HFF-Myc (cell line): ENCODE measurements around the gene CTPS2.
A peak's percentile ranks its signal among the peaks of the same experiment; 100 is the strongest.

Source experiments
- DNase-seq: peaks from one replicate; pipeline ENCODE4 v3.0.0-alpha.2; 2011; ENCODE audit warnings: low read depth; ENCODE audit errors: extremely low read depth
- H3K4me3 ChIP-seq: replicated peaks from 2 replicates; pipeline ENCODE4 v1.5.1; 2011; ENCODE audit warnings: low read depth, mild to moderate bottlenecking, control low read depth, low read length
- CTCF ChIP-seq: IDR thresholded peaks from 2 replicates; pipeline ENCODE4 v1.5.1; 2012; ENCODE audit warnings: mild to moderate bottlenecking, low read depth, low read length, control low read depth; ENCODE audit errors: missing control alignments

Gene CTPS2

GRCh38 chrX:16711893-16712547, 449 bp downstream of the CTPS2 start:
- no peak for TF ChIP-seq CTCF
- no peak for DNase-seq
- H3K4me3 ChIP-seq = peak overlapping the region; percentile 57

GRCh38 chrX:16711219-16711811, 1.2 kb downstream of the CTPS2 start:
- peak overlapping the region; percentile 57 for H3K4me3 ChIP-seq
- no peak for TF ChIP-seq CTCF
- DNase-seq = no peak

- TF ChIP-seq CTCF = no peak
- no peak for DNase-seq
- no peak overlapping the region for H3K4me3 ChIP-seq
Measured at GRCh38 chrX:16708016-16708415, 4.5 kb downstream of the CTPS2 start.

- DNase-seq = no peak
- no peak overlapping the region for H3K4me3 ChIP-seq
- no peak for TF ChIP-seq CTCF
Measured at GRCh38 chrX:16705370-16705769, 7.1 kb downstream of the CTPS2 start.

GRCh38 chrX:16702700-16703599, 9.5 kb downstream of the CTPS2 start:
- no peak for TF ChIP-seq CTCF
- no peak for DNase-seq
- H3K4me3 ChIP-seq = no peak overlapping the region

- no peak overlapping the region for H3K4me3 ChIP-seq
- DNase-seq = no peak
- no peak for TF ChIP-seq CTCF
Measured at GRCh38 chrX:16700734-16701133, 11.7 kb downstream of the CTPS2 start.
